Measurements from ENCODE around the gene CHRM1.

The CHRM1 gene

DNA sequence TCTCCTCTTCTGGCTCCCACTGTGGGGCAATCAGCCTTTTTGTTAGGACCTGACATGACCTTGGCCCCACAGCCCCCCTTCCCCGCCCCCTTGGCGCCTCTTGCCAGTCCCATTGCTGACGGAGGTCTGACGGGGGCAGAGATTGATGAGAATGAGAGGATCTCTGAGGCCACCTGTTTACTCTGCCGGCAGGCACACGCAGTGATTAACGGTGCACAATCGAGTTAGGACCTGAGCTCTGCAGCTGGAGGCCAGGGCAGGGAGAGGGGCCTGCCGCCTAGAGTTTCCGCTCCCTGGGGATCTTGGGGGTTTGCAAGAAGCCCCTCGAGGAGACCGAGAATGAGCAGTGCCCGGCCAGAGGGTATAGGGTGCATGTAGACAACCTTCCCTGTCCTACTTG is 6.8 kb upstream of the CHRM1 start:
- DNase-seq = no peak
- Histone ChIP-seq H2AFZ (ENCODE audit: low read length) (no peak overlapping the region), H3K27ac (ENCODE audit: low read length) (no peak overlapping the region), H3F3A (ENCODE audit: insufficient read depth, low read length) (no peaks in the 10 kb centered on the region), H3K9ac (ENCODE audit: low read length) (no peak overlapping the region), H3K36me3 (replicated peaks; ENCODE audit: insufficient read depth, low read length) (no peaks in the 10 kb centered on the region), H3K27me3 (replicated peaks; ENCODE audit: insufficient read depth, low read length) (peaks cover 71% of the 10 kb centered on the region), H3K9me3 (replicated peaks; ENCODE audit: insufficient read depth, low read length) (no peaks in the 10 kb centered on the region), H3K79me2 (ENCODE audit: low read length) (no peaks in the 10 kb centered on the region), H3K9me2 (replicated peaks; ENCODE audit: insufficient read depth, low read length) (no peaks in the 10 kb centered on the region), H3K4me3 (ENCODE audit: low read length) (no peak overlapping the region), H3K4me2 (ENCODE audit: low read depth, low read length) (no peak overlapping the region), H3K4me1 (ENCODE audit: low read length) (peaks cover 7% of the 10 kb centered on the region; the same call in 1 of the 2 replicates), H4K20me1 (ENCODE audit: insufficient read depth, low read length) (no peaks in the 10 kb centered on the region)
- TF ChIP-seq EZH2 (optimal IDR thresholded peaks at IDR 0.05; ENCODE audit: low read depth, low read length) (no peak), EZH2phosphoT487 (IDR thresholded peaks at IDR 0.05; ENCODE audit: low read length) (no peak)
- TF ChIP-seq, protein P1, sequence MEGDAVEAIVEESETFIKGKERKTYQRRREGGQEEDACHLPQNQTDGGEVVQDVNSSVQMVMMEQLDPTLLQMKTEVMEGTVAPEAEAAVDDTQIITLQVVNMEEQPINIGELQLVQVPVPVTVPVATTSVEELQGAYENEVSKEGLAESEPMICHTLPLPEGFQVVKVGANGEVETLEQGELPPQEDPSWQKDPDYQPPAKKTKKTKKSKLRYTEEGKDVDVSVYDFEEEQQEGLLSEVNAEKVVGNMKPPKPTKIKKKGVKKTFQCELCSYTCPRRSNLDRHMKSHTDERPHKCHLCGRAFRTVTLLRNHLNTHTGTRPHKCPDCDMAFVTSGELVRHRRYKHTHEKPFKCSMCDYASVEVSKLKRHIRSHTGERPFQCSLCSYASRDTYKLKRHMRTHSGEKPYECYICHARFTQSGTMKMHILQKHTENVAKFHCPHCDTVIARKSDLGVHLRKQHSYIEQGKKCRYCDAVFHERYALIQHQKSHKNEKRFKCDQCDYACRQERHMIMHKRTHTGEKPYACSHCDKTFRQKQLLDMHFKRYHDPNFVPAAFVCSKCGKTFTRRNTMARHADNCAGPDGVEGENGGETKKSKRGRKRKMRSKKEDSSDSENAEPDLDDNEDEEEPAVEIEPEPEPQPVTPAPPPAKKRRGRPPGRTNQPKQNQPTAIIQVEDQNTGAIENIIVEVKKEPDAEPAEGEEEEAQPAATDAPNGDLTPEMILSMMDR (IDR thresholded peaks at IDR 0.05; ENCODE audit: low read length) = no peak

DNA sequence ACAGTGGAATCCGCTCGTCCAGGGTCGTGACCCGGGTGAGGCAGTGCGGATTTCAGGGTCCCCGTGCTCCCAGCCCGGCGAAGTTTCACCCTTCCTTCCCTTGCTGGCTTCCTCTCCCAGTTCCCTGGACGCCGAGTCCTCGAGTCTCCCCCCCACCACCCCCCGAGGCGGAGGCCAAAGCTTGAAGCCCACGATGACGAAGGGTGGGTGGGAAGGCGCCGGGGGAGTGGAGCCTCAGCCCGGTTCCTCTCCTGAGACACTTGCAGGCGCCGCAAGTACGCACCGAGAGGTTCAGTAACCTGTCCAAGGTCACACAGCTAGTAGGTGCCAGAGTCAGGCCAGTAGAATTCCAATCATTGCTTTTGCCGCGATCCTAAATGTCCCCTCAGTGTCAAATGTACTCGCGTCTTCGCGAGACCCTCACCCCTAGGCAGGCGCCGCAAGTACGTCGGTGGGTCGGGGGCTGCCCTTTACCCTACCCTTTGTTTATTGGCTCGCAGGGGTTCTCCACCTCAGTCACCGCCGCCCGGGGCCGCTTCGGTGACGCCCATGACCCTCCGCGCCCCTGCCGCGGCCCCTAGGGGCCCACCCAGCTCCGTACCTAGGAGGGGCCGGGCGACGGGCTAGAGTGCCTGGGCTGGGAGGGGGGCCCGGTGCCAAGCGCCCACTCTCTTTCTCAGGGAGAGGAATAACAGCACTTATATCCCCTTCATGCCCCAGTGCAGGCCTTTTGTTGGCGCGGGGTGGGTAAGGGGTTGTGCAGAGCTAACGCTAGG is 5.7 kb upstream of the CHRM1 start:
- H3K9ac ChIP-seq (ENCODE audit: low read length) = no peak overlapping the region
- H3K4me1 ChIP-seq (ENCODE audit: low read length) = peaks cover 7% of the 10 kb centered on the region; the same call in 1 of the 2 replicates
- no peaks in the 10 kb centered on the region for H3K79me2 ChIP-seq (ENCODE audit: low read length)
- no peak for TF ChIP-seq EZH2phosphoT487 (IDR thresholded peaks at IDR 0.05; ENCODE audit: low read length)
- no peak for TF ChIP-seq EZH2 (optimal IDR thresholded peaks at IDR 0.05; ENCODE audit: low read depth, low read length)
- H3K9me2 ChIP-seq (replicated peaks; ENCODE audit: insufficient read depth, low read length) = no peaks in the 10 kb centered on the region
- DNase-seq = no peak
- H4K20me1 ChIP-seq (ENCODE audit: insufficient read depth, low read length) = no peaks in the 10 kb centered on the region
- peaks cover 82% of the 10 kb centered on the region for H3K27me3 ChIP-seq (replicated peaks; ENCODE audit: insufficient read depth, low read length)
- no peak overlapping the region for H3K4me3 ChIP-seq (ENCODE audit: low read length)
- H3K27ac ChIP-seq (ENCODE audit: low read length) = no peak overlapping the region
- no peak overlapping the region for H2AFZ ChIP-seq (ENCODE audit: low read length)
- no peak overlapping the region for H3K4me2 ChIP-seq (ENCODE audit: low read depth, low read length)
- no peaks in the 10 kb centered on the region for H3K9me3 ChIP-seq (replicated peaks; ENCODE audit: insufficient read depth, low read length)
- H3K36me3 ChIP-seq (replicated peaks; ENCODE audit: insufficient read depth, low read length) = no peaks in the 10 kb centered on the region
- no peaks in the 10 kb centered on the region for H3F3A ChIP-seq (ENCODE audit: insufficient read depth, low read length)

DNA sequence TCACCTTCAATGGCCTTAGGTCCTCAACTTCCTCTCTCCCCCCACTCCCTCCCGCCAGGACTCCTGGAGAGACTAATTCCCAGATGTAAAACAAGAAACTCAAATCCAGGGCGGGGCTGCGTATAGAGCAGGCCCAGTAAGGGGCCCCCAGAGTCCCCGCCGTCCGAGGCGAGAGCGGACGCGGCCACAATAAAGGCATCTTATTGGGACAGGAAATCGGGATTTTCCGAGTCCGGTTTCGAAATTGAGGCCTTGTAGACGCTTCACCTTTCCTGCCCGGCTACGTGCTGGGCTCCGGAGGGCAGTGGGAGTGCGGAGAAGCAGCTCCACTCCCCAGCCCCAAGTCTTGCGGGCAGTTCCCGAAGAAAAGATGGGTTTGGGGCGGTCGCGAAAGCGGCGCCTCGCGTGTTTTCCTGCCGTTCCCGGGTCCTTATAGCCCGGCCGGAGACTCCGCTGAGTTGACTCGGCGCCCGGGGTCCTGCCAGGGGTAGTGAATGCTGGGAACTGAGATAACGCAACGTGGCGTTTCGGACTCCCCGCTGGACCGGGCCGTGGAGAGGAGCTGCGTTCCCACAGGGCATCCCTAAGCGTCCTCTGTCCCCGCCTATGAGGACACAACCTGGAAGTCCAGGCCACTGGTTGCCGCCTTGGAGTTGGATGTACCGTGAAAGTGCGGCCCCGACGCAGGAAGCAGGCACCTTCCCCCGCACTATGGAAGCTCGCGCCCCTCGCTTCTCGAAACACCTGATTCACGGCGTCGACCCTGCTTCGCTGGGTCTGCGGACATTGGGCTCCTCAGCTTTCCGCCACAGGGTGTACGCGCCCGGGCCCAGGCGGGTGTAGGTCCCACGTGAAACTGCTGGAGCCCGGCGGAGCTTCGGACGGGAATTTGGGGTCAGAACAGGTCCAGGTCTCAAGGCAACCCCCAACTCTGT is 4.8 kb upstream of the CHRM1 start:
- Histone ChIP-seq H3K27ac (ENCODE audit: low read length) (no peak overlapping the region), H3K9ac (ENCODE audit: low read length) (no peak overlapping the region), H3F3A (ENCODE audit: insufficient read depth, low read length) (no peaks in the 10 kb centered on the region), H3K79me2 (ENCODE audit: low read length) (no peaks in the 10 kb centered on the region), H3K4me2 (ENCODE audit: low read depth, low read length) (no peak overlapping the region), H3K9me2 (replicated peaks; ENCODE audit: insufficient read depth, low read length) (no peaks in the 10 kb centered on the region), H3K36me3 (replicated peaks; ENCODE audit: insufficient read depth, low read length) (no peaks in the 10 kb centered on the region), H3K4me1 (ENCODE audit: low read length) (peaks cover 7% of the 10 kb centered on the region; the same call in 1 of the 2 replicates), H3K4me3 (ENCODE audit: low read length) (no peak overlapping the region), H3K9me3 (replicated peaks; ENCODE audit: insufficient read depth, low read length) (no peaks in the 10 kb centered on the region), H3K27me3 (replicated peaks; ENCODE audit: insufficient read depth, low read length) (peaks cover 90% of the 10 kb centered on the region), H2AFZ (ENCODE audit: low read length) (no peak overlapping the region), H4K20me1 (ENCODE audit: insufficient read depth, low read length) (no peaks in the 10 kb centered on the region)
- TF ChIP-seq EZH2 (optimal IDR thresholded peaks at IDR 0.05; ENCODE audit: low read depth, low read length) (peak; percentile 42), EZH2phosphoT487 (IDR thresholded peaks at IDR 0.05; ENCODE audit: low read length) (no peak)
- TF ChIP-seq, protein P1 (IDR thresholded peaks at IDR 0.05; ENCODE audit: low read length) = no peak
- no peak for DNase-seq
